ENCODE data around the gene UBE2QL1.

- TF ChIP-seq CTCF (IDR thresholded peaks at IDR 0.05) (no peak), POLR2A (IDR thresholded peaks at IDR 0.05) (no peak), POLR2AphosphoS5 (IDR thresholded peaks at IDR 0.05) (no peak)
Observed at GRCh38 chr5:6431214-6432195, 17.2 kb upstream of the UBE2QL1 start.

Data from gastroesophageal sphincter (tissue), 3 donors.